Trophoblast cell (in vitro differentiated cells and primary cell): Measurements from ENCODE around the gene LPP.
A peak's percentile ranks its signal among the peaks of the same experiment; 100 is the strongest.

Experiments
- DNase-seq, 2 donors: peaks; one replicate each; pipeline ENCODE4 v3.0.0-alpha.2; 2016
- H2AFZ ChIP-seq: 2 replicates; pipeline ENCODE4 v1.6.1; 2013; ENCODE audit warnings: low read length, moderate library complexity, mild to moderate bottlenecking; ENCODE audit not compliant: insufficient read depth, poor library complexity
- H2AK5ac ChIP-seq: 2 replicates; pipeline ENCODE4 v1.6.1; 2013; ENCODE audit warnings: mild to moderate bottlenecking, low read length
- H2BK120ac ChIP-seq: 2 replicates; pipeline ENCODE4 v1.6.1; 2013; ENCODE audit warnings: low read length, mild to moderate bottlenecking, moderate library complexity; ENCODE audit not compliant: insufficient read depth, poor library complexity
- H2BK12ac ChIP-seq: 2 replicates; pipeline ENCODE4 v1.6.1; 2013; ENCODE audit warnings: mild to moderate bottlenecking, low read length, moderate library complexity
- H2BK5ac ChIP-seq: 2 replicates; pipeline ENCODE4 v1.6.1; 2013; ENCODE audit warnings: low read length, low read depth, moderate library complexity, mild to moderate bottlenecking; ENCODE audit not compliant: poor library complexity
- H3K14ac ChIP-seq: 2 replicates; pipeline ENCODE4 v1.6.1; 2013; ENCODE audit warnings: mild to moderate bottlenecking, low read length
- H3K18ac ChIP-seq: 2 replicates; pipeline ENCODE4 v1.6.1; 2013; ENCODE audit warnings: mild to moderate bottlenecking, low read length
- H3K23ac ChIP-seq: 2 replicates; pipeline ENCODE4 v1.6.1; 2013; ENCODE audit warnings: low read length
- H3K27ac ChIP-seq: 2 replicates; pipeline ENCODE4 v1.5.1; 2013; ENCODE audit warnings: low read depth, mild to moderate bottlenecking, inconsistent platforms, low read length, moderate library complexity
- H3K27me3 ChIP-seq: 2 replicates; pipeline ENCODE4 v1.6.1; 2013; ENCODE audit warnings: inconsistent platforms, mild to moderate bottlenecking, low read length, moderate library complexity; ENCODE audit not compliant: insufficient read depth
- H3K36me3 ChIP-seq, 2 experiments: 1 replicate in 1 of 2; 2 replicates in 1 of 2; pipeline ENCODE4 v1.6.1; 2013; ENCODE audit warnings: low read length in 2 of 2, mild to moderate bottlenecking in 2 of 2, moderate library complexity in 1 of 2; ENCODE audit not compliant: insufficient read depth in 2 of 2, control insufficient read depth in 1 of 2
- H3K4ac ChIP-seq: 2 replicates; pipeline ENCODE4 v1.6.1; 2013; ENCODE audit warnings: low read depth, mild to moderate bottlenecking, low read length, moderate library complexity
- H3K4me1 ChIP-seq, 2 experiments: 1 replicate in 1 of 2; 2 replicates in 1 of 2; pipeline ENCODE4 v1.6.1; 2013; ENCODE audit warnings: low read length in 2 of 2, mild to moderate bottlenecking in 2 of 2, moderate library complexity in 1 of 2; ENCODE audit not compliant: insufficient read depth in 2 of 2, control insufficient read depth in 1 of 2
- H3K4me2 ChIP-seq: 2 replicates; pipeline ENCODE4 v1.6.1; 2013; ENCODE audit warnings: inconsistent platforms, mild to moderate bottlenecking, low read length, moderate library complexity
- H3K4me3 ChIP-seq: 2 replicates; pipeline ENCODE4 v1.5.1; 2013; ENCODE audit warnings: mild to moderate bottlenecking, low read depth, low read length, inconsistent platforms
- H3K79me1 ChIP-seq: one replicate; pipeline ENCODE4 v1.6.1; 2013; ENCODE audit warnings: low read length
- H3K79me2 ChIP-seq: 2 replicates; pipeline ENCODE4 v1.6.1; 2013; ENCODE audit warnings: low read length, mild to moderate bottlenecking; ENCODE audit not compliant: control insufficient read depth, insufficient read depth, poor library complexity
- H3K9ac ChIP-seq: 2 replicates; pipeline ENCODE4 v1.6.1; 2013; ENCODE audit warnings: mild to moderate bottlenecking, low read length
- H3K9me3 ChIP-seq: 2 replicates; pipeline ENCODE4 v1.6.1; 2013; ENCODE audit warnings: low read depth, mild to moderate bottlenecking, control low read depth, inconsistent platforms, low read length; ENCODE audit not compliant: insufficient read depth
- H4K12ac ChIP-seq: 2 replicates; pipeline ENCODE4 v1.6.1; 2013; ENCODE audit warnings: low read depth, mild to moderate bottlenecking, low read length, moderate library complexity
- H4K8ac ChIP-seq: 2 replicates; pipeline ENCODE4 v1.6.1; 2013; ENCODE audit warnings: low read depth, mild to moderate bottlenecking, low read length, moderate library complexity
- H4K91ac ChIP-seq: one replicate; pipeline ENCODE4 v1.6.1; 2013; ENCODE audit warnings: low read depth, mild to moderate bottlenecking, low read length, moderate library complexity
- WGBS: extraction: QIAGEN DNeasy Blood & Tissue Kit; methylation state at CpG from one replicate; pipeline ENCODE4 v1.1.7; 2013; ENCODE audit warnings: missing lambda C conversion rate; ENCODE audit not compliant: insufficient read length, insufficient coverage; ENCODE audit errors: extremely low coverage; 5-methylcytosine and 5-hydroxymethylcytosine counted together

Gene LPP

GRCh38 chr3:188229177-188229576, 75.2 kb downstream of the LPP start:
- H3K9ac ChIP-seq, result no peak overlapping the region
- no peak overlapping the region for H2BK120ac ChIP-seq

GRCh38 chr3:188229726-188230125, 75.8 kb downstream of the LPP start:
- H3K4me1 ChIP-seq, result no peaks in the 10 kb centered on the region
- H3K23ac ChIP-seq, result no peak overlapping the region
- H3K4me2 ChIP-seq, result no peak overlapping the region
- no peak overlapping the region for H3K9ac ChIP-seq
- no peak overlapping the region for H3K14ac ChIP-seq
- no peak overlapping the region for H2AFZ ChIP-seq
- H3K79me1 ChIP-seq, result no peaks in the 10 kb centered on the region
- no peak overlapping the region for H3K4me3 ChIP-seq
- no peak overlapping the region for H2BK5ac ChIP-seq
- peak overlapping the region; percentile 27 for H3K4ac ChIP-seq
- no peak for DNase-seq
- peaks cover 6% of the 10 kb centered on the region in 2 experiments for H3K36me3 ChIP-seq
- no peak overlapping the region for H4K91ac ChIP-seq
- H3K27me3 ChIP-seq, result no peaks in the 10 kb centered on the region
- no peaks in the 10 kb centered on the region for H3K9me3 ChIP-seq
- H3K79me2 ChIP-seq, result no peaks in the 10 kb centered on the region
- H4K8ac ChIP-seq, result no peak overlapping the region
- H2BK12ac ChIP-seq, result no peak overlapping the region
- H3K27ac ChIP-seq, result no peak overlapping the region
- H3K18ac ChIP-seq, result no peak overlapping the region
- no CpG with 5 or more reads among the region's 2 CpGs for WGBS
- no peak overlapping the region for H2AK5ac ChIP-seq
- H2BK120ac ChIP-seq, result no peak overlapping the region
- H4K12ac ChIP-seq, result no peak overlapping the region

More at GRCh38 chr3:188229177-188229576, 75.2 kb downstream of the LPP start:
- WGBS, result no CpG with 5 or more reads among the region's 7 CpGs
- Histone ChIP-seq H3K27ac (no peak overlapping the region), H4K12ac (no peak overlapping the region), H3K4me3 (no peak overlapping the region), H3K79me2 (no peaks in the 10 kb centered on the region), H2AK5ac (no peak overlapping the region), H3K36me3 (peaks cover 6% of the 10 kb centered on the region in 2 experiments), H3K79me1 (no peaks in the 10 kb centered on the region), H2BK5ac (no peak overlapping the region), H3K23ac (no peak overlapping the region), H3K18ac (no peak overlapping the region), H4K91ac (no peak overlapping the region), H2BK12ac (no peak overlapping the region), H2AFZ (no peak overlapping the region), H3K27me3 (no peaks in the 10 kb centered on the region), H4K8ac (no peak overlapping the region), H3K9me3 (no peaks in the 10 kb centered on the region), H3K14ac (no peak overlapping the region), H3K4ac (no peak overlapping the region), H3K4me2 (no peak overlapping the region), H3K4me1 (no peaks in the 10 kb centered on the region)
- no peak for DNase-seq

- no peak overlapping the region for H3K27ac ChIP-seq
- H3K79me2 ChIP-seq, result no peaks in the 10 kb centered on the region
- H4K8ac ChIP-seq, result no peak overlapping the region
- peaks cover 6% of the 10 kb centered on the region in 2 experiments for H3K36me3 ChIP-seq
- no peak overlapping the region for H3K14ac ChIP-seq
- H4K91ac ChIP-seq, result no peak overlapping the region
- no CpG with 5 or more reads among the region's 5 CpGs for WGBS
- no peak overlapping the region for H3K23ac ChIP-seq
- H2BK12ac ChIP-seq, result no peak overlapping the region
- H3K79me1 ChIP-seq, result no peaks in the 10 kb centered on the region
- no peak overlapping the region for H3K9ac ChIP-seq
- H4K12ac ChIP-seq, result no peak overlapping the region
- H3K4me3 ChIP-seq, result no peak overlapping the region
- no peak overlapping the region for H2BK5ac ChIP-seq
- no peaks in the 10 kb centered on the region for H3K27me3 ChIP-seq
- no peak overlapping the region for H3K4me2 ChIP-seq
- no peak overlapping the region for H3K4ac ChIP-seq
- no peaks in the 10 kb centered on the region for H3K4me1 ChIP-seq
- no peak for DNase-seq
- no peak overlapping the region for H2AK5ac ChIP-seq
- H2AFZ ChIP-seq, result no peak overlapping the region
- no peaks in the 10 kb centered on the region for H3K9me3 ChIP-seq
- no peak overlapping the region for H3K18ac ChIP-seq
- H2BK120ac ChIP-seq, result no peak overlapping the region
Observed at GRCh38 chr3:188230962-188231361, 77.0 kb downstream of the LPP start.

- Histone ChIP-seq H2AK5ac (no peak overlapping the region), H3K4me2 (no peak overlapping the region), H3K79me1 (no peaks in the 10 kb centered on the region), H3K4me1 (no peaks in the 10 kb centered on the region), H3K4me3 (no peak overlapping the region), H2AFZ (no peak overlapping the region), H3K9me3 (no peaks in the 10 kb centered on the region), H3K4ac (peak overlapping the region; percentile 2), H3K36me3 (peaks cover 6% of the 10 kb centered on the region in 2 experiments), H3K14ac (no peak overlapping the region), H4K91ac (no peak overlapping the region), H3K27me3 (no peaks in the 10 kb centered on the region), H3K18ac (peak overlapping the region; percentile 14), H3K79me2 (no peaks in the 10 kb centered on the region), H2BK120ac (no peak overlapping the region), H3K27ac (no peak overlapping the region), H3K23ac (no peak overlapping the region), H4K12ac (no peak overlapping the region), H2BK5ac (no peak overlapping the region), H4K8ac (no peak overlapping the region), H3K9ac (no peak overlapping the region), H2BK12ac (no peak overlapping the region)
- WGBS, result no CpG with 5 or more reads among the region's 8 CpGs
- no peak for DNase-seq
Observed at GRCh38 chr3:188231456-188231855, 77.5 kb downstream of the LPP start.
